Suppressor macrophage treated with lipopolysaccharide for 4 hours (primary cell): ENCODE results near the gene CGB7.
A peak's percentile ranks its signal among the peaks of the same experiment; 100 is the strongest.
"Not testable (repeated sequence)": the region's sequence is repeated elsewhere in the genome, so short reads cannot be mapped to it uniquely, and the experiment has no call there.

Source experiments
- DNase-seq: peaks from one replicate; pipeline ENCODE4 v3.0.0-alpha.2; 2020

Gene CGB7

DNA sequence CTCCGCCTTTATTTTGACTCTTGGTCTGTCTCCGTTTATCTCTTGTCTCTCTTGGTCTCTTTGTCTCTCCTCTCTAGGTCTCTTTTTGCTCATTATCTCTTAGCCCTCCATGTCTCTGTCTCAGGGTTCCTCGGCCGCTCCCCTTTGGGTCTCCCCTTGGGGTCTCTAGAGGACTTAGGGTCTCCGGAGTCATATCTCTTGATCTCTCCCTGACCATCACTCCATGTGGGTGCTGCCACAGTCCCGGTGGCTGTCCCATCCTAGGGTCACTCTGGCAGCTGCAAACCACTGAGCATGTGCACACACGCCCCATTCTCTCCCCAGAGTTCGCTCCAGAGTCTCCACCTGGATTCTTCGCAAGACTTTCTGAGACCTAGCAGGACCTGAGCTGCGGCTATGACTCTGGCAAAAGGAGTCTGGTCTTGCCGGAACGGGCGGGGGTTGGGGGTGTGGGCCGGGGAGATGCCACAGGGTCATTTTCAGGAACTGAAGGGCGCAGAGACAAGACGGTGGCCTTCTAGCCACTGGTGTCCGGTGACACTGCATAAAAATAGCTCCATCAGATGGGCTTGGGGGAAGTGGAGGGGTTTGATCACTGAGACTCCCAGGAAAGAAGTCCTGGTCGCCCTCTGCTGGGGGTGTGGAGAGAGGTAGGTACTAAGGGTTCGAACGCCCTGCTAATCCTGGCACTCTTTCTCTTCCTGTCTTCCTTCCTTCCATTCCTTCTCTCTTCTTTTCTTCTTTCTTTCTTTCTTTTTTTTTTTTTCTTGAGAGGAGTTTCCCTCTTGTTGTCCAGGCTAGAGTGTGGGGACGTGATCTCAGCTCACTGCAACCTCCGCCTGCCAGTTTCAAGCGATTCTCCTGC, 16.2 kb upstream of the CGB7 start:
- DNase-seq, result no peak

DNA sequence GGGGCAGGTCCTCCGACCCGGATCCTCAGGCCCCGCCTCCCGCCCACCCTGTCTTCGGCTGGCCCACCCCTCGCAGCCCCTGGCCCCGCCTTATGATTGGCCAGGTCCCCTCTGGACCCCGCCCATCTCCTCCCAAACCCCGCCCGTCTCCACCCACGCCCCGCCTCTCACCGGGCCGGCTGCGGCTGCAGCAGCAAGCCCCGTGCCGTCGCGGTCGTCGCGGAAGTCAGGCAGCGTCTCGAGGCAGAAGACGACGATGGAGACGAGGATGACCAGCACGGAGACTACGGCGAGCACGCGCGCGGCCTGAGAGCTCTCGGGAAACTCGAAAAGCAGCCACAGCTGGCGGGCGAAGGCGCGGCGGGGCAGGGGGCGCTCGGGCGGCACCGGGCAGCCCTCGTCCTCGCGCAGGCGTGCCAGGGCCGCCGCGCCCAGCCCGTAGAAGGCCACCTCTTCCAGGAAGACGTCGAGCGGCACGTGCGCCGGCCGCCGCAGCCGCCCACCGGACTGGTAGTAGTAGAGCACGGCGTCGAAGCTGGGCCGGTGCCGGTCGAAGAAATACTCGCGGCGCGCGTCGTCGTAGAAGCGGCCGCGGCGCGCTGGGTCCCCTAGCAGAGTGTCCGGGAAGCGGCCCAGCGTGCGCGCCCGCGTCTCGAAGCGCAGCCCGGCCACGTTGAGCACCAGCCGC, 14.5 kb upstream of the CGB7 start:
- no peak for DNase-seq

DNA sequence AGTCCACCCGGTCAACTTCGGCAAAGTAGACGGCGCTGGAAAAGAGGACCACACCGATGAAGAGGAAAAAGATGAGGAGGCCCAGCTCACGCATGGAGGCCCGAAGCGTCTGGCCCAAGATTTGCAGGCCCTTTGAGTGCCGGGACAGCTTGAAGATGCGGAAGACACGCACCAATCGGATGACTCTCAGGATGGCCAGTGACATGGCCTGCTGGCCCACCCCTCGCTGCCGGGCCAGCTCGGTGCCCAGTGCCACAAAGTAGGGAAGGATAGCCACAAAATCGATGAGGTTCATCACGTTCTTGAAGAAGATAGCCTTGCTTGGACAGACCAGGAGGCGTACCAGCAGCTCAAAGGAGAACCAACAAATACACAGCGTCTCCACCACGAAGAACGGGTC, 12.9 kb upstream of the CGB7 start:
- no peak for DNase-seq

- DNase-seq, result no peak
Observed at GRCh38 chr19:49069026-49069425, 11.5 kb upstream of the CGB7 start.

- DNase-seq, result no peak
Observed at GRCh38 chr19:49067554-49067953, 10.0 kb upstream of the CGB7 start.

GRCh38 chr19:49065905-49066512, 8.5 kb upstream of the CGB7 start:
- DNase-seq, result no peak

GRCh38 chr19:49064768-49065611, 7.4 kb upstream of the CGB7 start, which contains the start of gene NTF4:
Gene NTF4, minus strand, starts transcription at chr19:49064818. Its CDS starts 2,821 bp downstream, at chr19:49061997.
- no peak for DNase-seq

GRCh38 chr19:49064029-49064629, 6.6 kb upstream of the CGB7 start:
- no peak for DNase-seq

- no peak for DNase-seq
Observed at GRCh38 chr19:49061445-49061844, 3.9 kb upstream of the CGB7 start.

GRCh38 chr19:49061000-49061399, 3.5 kb upstream of the CGB7 start:
- DNase-seq, result no peak

DNA sequence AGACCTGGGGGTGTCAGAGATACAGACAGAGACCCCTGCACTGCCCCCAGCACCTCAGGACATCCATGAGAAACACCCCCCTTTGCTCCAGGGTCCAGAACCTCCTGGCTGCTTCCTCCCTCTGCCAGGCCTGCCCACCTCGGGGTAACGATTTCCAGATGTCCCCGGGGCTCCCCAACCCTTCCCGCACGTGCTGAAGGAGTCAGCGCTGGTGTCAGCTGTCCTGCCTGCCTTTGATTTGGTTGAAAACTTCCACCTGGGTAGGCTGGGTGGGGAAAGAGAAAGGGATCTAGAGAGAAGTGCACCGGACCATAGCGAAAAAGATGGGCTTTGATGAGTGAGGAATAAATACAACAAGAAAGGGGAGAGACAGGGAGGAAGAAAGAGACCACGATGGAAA, 1.5 kb upstream of the CGB7 start:
- no peak for DNase-seq

DNA sequence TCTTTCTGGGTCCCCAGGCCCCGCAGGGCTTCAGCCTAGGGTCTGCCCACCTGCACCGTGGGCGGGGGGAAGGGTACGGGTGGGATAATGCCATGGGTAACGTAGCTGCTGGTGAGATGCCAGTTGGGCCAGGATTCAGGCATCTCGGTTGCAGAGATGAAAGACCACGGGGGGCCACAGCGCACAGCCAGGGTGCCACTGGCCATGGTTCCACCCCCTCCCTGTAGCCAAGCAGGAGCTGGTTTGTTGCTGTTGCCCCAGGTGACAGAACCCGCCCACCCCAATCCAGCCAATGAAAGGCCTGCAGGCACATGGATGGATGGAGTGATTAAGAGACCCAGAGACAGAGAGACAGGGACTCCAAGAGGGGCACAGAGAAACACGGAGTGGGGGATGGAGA, 1.0 kb upstream of the CGB7 start:
- no peak for DNase-seq

- DNase-seq, result not testable (repeated sequence)
Observed at GRCh38 chr19:49056902-49057596, 500 bp downstream of the CGB7 start.

DNA sequence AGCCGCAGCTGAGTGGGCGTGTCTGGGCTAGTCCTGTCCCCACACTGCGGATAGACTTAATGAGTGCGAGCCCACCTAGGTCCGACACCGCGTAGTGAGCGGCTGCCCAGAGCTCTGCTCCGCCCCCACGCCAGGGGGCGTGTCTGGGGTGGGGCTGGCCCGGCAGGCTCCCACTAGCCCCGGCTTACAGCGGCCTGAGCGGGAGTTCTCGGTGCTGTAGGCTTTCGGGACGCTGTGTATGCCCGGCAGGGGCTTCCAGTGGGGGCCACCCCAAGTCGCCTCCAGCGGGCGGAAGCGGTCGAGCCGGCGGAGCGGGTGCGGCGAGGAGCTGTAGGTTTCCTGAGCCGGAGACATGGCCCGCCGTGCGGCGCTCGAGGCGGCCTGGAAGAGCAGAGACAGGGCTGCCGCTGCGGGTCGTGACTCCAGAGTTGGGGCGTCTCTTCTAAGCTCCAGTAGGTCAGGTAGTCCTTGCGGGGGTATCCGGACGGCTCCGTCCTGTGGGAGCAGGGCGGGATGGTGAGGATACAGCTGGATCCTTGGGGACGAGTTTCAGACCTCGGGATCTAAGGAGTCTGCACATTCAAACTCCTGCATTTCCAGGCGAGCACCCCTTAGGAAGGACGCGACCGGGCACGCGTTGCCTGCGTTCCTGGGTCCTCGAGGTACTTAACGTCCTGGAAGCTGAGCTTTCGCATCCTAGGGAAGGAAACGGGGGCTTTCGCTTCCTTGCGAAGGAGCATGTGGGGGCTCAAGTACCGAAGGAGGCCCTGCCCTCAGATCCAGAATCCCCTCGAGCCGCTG, 1.2 kb downstream of the CGB7 start:
- DNase-seq, result peak; percentile 53

DNA sequence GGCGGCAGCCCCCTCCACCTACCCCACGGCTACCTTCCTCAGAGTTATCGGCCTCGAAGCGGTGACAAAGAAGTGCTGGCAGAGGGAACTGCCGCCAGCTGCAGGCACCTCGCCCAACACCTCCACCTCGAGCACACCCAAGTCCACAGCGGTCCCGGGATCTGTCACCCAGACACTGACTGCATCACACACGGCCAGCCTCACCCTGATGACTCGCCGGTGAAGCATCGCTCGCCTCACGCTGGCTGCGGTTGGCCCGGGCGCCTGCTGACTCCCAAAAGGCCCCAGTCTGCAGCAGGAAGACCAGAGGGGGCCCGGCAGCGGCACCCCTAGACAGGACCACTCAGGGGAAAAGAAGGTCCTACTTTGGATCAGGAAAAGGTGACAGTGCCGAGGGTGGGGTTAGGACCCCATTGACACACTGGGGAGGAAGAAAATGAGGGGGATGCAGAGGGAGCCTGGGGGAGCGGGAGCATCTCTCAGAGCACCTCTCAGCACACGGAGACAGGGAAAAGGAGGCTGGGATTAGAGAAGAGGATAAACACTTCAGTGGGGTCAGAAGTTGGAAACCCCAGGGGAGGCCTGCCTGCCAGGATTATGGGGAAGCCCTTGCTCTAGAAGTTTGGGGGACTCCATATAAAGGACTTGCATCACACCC, 7.0 kb downstream of the CGB7 start:
- not testable (repeated sequence) for DNase-seq

DNA sequence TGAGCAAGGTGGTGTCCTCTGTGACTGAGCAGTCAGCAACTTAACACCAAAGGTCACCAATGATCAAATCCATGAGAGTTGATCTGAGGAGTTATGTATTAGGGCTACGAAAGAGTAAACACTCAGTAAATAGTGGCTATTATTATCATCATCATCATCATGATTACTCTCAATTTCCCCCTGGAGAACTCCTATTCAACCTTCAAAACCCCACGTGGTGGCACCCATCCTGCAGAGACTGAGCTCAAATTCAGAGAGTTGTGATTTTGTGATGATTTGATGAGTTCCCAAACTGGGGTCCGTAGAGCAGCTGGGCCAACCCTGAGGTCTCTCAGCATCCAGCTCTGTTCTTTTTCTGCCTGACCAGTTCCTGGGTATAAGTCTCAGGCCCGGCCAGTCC, 7.7 kb downstream of the CGB7 start:
- not testable (repeated sequence) for DNase-seq

DNA sequence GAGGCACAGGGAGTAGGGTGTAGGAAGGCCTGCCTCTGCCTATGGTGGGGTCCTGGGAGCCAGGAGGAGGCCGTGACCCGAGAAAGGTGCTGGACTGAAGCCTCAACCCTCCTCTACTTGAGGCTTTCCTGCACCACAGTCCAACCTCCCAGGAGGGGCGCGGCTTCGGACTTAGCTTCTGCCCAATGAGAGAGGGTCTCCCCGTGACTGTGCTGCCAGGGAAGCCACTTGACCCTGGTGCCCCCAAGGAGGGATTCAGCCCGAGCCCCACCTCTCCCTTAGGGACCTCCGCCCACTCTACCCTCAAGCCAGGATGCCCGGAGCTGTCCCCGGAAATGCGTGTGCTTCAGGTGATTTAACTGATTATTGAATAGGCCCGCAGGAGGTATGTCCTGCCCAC, 8.5 kb downstream of the CGB7 start, which contains the start of gene CGB8:
Gene CGB8, minus strand, starts transcription at position 101 of the 400 bp plus-strand sequence. CDS start 372 bp downstream, outside the sequence.
- DNase-seq, result not testable (repeated sequence)

DNA sequence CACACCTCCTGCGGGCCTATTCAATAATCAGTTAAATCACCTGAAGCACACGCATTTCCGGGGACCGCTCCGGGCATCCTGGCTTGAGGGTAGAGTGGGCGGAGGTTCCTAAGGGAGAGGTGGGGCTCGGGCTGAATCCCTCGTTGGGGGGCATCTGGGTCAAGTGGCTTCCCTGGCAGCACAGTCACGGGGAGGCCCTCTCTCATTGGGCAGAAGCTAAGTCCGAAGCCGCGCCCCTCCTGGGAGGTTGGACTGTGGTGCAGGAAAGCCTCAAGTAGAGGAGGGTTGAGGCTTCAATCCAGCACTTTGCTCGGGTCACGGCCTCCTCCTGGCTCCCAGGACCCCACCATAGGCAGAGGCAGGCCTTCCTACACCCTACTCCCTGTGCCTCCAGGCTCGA, 14.0 kb downstream of the CGB7 start, which contains the start of gene CGB5:
Gene CGB5, plus strand, starts transcription at position 301 of the 400 bp plus-strand sequence. CDS start 362 bp downstream, outside the sequence.
- DNase-seq, result not testable (repeated sequence)

DNA sequence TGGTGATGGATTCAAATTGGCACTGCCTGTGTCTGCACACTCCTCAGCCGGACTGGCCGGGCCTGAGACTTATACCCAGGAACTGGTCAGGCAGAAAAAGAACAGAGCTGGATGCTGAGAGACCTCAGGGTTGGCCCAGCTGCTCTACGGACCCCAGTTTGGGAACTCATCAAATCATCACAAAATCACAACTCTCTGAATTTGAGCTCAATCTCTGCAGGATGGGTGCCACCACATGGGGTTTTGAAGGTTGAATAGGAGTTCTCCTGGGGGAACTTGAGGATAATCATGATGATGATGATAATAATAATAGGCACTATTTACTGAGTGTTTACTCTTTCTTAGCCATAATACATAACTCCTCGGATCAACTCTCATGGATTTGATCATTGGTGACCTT, 14.9 kb downstream of the CGB7 start:
- not testable (repeated sequence) for DNase-seq

DNA sequence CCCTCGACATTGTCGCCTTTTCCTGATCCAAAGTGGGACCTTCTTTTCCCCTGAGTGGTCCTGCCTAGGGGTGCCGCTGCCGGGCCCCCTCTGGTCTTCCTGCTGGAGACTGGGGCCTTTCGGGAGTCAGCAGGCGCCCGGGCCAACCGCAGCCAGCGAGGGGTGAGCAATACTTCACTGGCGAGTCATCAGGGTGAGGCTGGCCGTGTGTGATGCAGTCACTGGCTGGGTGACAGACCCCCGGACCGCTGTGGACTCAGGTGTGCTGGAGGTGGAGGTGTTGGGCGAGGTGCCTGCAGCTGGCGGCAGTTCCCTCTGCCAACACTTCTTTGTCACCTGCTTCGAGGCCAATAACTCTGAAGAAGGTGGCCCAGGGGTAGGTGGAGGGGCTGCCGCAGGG, 15.4 kb downstream of the CGB7 start:
- DNase-seq, result no peak
